ENCODE measurements around the gene SOX8.

Gene SOX8

GRCh38 chr16:959232-960040 lies 22.1 kb upstream of the SOX8 start:
- no peak for DNase-seq

GRCh38 chr16:962366-962765 lies 19.2 kb upstream of the SOX8 start:
- no peak for DNase-seq

- DNase-seq, result no peak
Observed at GRCh38 chr16:962901-963814, 18.4 kb upstream of the SOX8 start.

GRCh38 chr16:963913-964312 lies 17.7 kb upstream of the SOX8 start:
- DNase-seq, result peak; percentile 13

GRCh38 chr16:964356-965035 lies 17.1 kb upstream of the SOX8 start:
- peak; percentile 84 for DNase-seq

GRCh38 chr16:965036-965395 lies 16.6 kb upstream of the SOX8 start:
- DNase-seq, result no peak

GRCh38 chr16:965487-965886 lies 16.1 kb upstream of the SOX8 start:
- DNase-seq, result no peak

- DNase-seq, result no peak
Observed at GRCh38 chr16:966035-966434, 15.5 kb upstream of the SOX8 start.

- DNase-seq, result no peak
Observed at GRCh38 chr16:966505-966904, 15.1 kb upstream of the SOX8 start.

- no peak for DNase-seq
Observed at GRCh38 chr16:967077-967541, 14.5 kb upstream of the SOX8 start.

- no peak for DNase-seq
Observed at GRCh38 chr16:967546-968295, 13.8 kb upstream of the SOX8 start.

- DNase-seq, result no peak
Observed at GRCh38 chr16:968620-969019, 12.9 kb upstream of the SOX8 start.

GRCh38 chr16:969508-970385 lies 11.8 kb upstream of the SOX8 start:
- DNase-seq, result no peak

GRCh38 chr16:970386-970765 lies 11.2 kb upstream of the SOX8 start:
- DNase-seq, result no peak

- peak; percentile 96 for DNase-seq
Observed at GRCh38 chr16:970766-971581, 10.6 kb upstream of the SOX8 start, which contains the start of gene LMF1. TSS of gene LMF1 (minus strand) at chr16:970984. CDS start at chr16:970980, 4 bp downstream.

GRCh38 chr16:971582-971905 lies 10.0 kb upstream of the SOX8 start:
- DNase-seq, result no peak

- no peak for DNase-seq
Observed at GRCh38 chr16:971981-972315, 9.6 kb upstream of the SOX8 start.

- DNase-seq, result no peak
Observed at GRCh38 chr16:972316-973002, 9.1 kb upstream of the SOX8 start.

- DNase-seq, result no peak
Observed at GRCh38 chr16:973366-973765, 8.2 kb upstream of the SOX8 start.

- no peak for DNase-seq
Observed at GRCh38 chr16:974001-974601, 7.5 kb upstream of the SOX8 start.
